Measurements from ENCODE around the gene ZBTB7C. TPM values are rescaled to one million over a fixed set of nuclear protein-coding genes. Genes with fewer than 3 reads are reported as not detected.

ZBTB7C gene
- total RNA-seq, 1 experiment from 2014 or later, result 0.33 TPM

- Histone ChIP-seq H2BK120ac (ENCODE audit: low read depth, low read length, poor library complexity, severe bottlenecking) (no peak overlapping the region), H3K4me1 (ENCODE audit: insufficient read depth, low read length) (no peaks in the 10 kb centered on the region; the same call in 1 of the 2 replicates), H3K79me2 (ENCODE audit: insufficient read depth, low read length) (no peaks in the 10 kb centered on the region), H2BK12ac (ENCODE audit: insufficient read length, low read depth, low read length) (no peak overlapping the region), H2AFZ (ENCODE audit: low read length) (no peak overlapping the region), H3K23me2 (ENCODE audit: insufficient read length, low read depth, low read length, poor library complexity, severe bottlenecking) (no peaks in the 10 kb centered on the region), H3K9ac (ENCODE audit: extremely low read depth, insufficient read length, low read length) (no peak overlapping the region), H3K4ac (ENCODE audit: low read depth, low read length) (no peak overlapping the region), H2BK5ac (ENCODE audit: insufficient read length, low read length) (no peak overlapping the region), H4K8ac (replicated peaks; ENCODE audit: insufficient read length, low read depth, low read length) (no peak overlapping the region), H2AK5ac (ENCODE audit: insufficient read length, low read length) (no peak overlapping the region), H4K20me1 (ENCODE audit: control insufficient read depth, insufficient read depth, insufficient read length) (no peaks in the 10 kb centered on the region), H3K9me3 (ENCODE audit: control insufficient read depth, low read depth, low read length) (no peaks in the 10 kb centered on the region), H4K91ac (ENCODE audit: insufficient read length, low read depth, low read length) (no peak overlapping the region), H3K18ac (ENCODE audit: insufficient read length, low read depth, low read length) (no peak overlapping the region), H4K5ac (ENCODE audit: insufficient read length, low read depth, low read length) (no peak overlapping the region), H3K56ac (ENCODE audit: insufficient read length, low read depth, low read length) (no peak overlapping the region), H2BK20ac (ENCODE audit: low read depth, low read length, poor library complexity, severe bottlenecking) (no peak overlapping the region), H3K27me3 (ENCODE audit: insufficient read depth, low read length) (no peaks in the 10 kb centered on the region), H2BK15ac (ENCODE audit: low read depth, low read length) (no peak overlapping the region), H3T11ph (ENCODE audit: low read length) (no peak overlapping the region), H3K4me2 (ENCODE audit: insufficient read depth, insufficient read length, low read length) (no peak overlapping the region), H3K27ac (ENCODE audit: insufficient read length, low read depth, low read length) (no peak overlapping the region), H3K23ac (ENCODE audit: insufficient read length, low read depth, low read length) (no peak overlapping the region), H3K14ac (ENCODE audit: insufficient read depth, low read length) (no peak overlapping the region), H3K79me1 (ENCODE audit: insufficient read depth, low read depth, low read length, poor library complexity, severe bottlenecking) (no peaks in the 10 kb centered on the region)
- no CpG with 5 or more reads among the region's 3 CpGs for whole genome bisulfite sequencing (ENCODE audit: extremely low coverage, insufficient read length, low lambda C conversion rate)
- Mint-ChIP-seq H3K36me3 (ENCODE audit: insufficient read depth in 1 of 3, low read depth in 3 of 3) (peaks cover 0 to 10% (median 1%) of the 10 kb centered on the region in 3 experiments; a peak in 1 of 7 replicates), H3K4me3 (no peak overlapping the region), H3K4me1 (peaks cover 23 to 26% of the 10 kb centered on the region in 2 experiments), H3K27me3 (ENCODE audit: low read depth) (peaks cover 7% of the 10 kb centered on the region), H3K27ac (no peak overlapping the region), H3K9me3 (peaks cover 0 to 3% of the 10 kb centered on the region in 2 experiments; a peak in 1 of 5 replicates)
- no peak for DNase-seq
- TF ChIP-seq CTCF (conservative IDR thresholded peaks at IDR 0.05), result no peak
Measured at GRCh38 chr18:48359626-48360025, 49.6 kb downstream of the ZBTB7C start.

Data from H9 (cell line).